ENCODE data around the gene AHRR.
"Not testable (repeated sequence)": the region's sequence is repeated elsewhere in the genome, so short reads cannot be mapped to it uniquely, and the experiment has no call there.

AHRR gene

GRCh38 chr5:369151-369868 lies 47.8 kb downstream of the AHRR start:
- Histone ChIP-seq H3K9ac (ENCODE audit: low read length) (no peak overlapping the region), H3K4ac (ENCODE audit: low read depth, low read length) (no peak overlapping the region), H3K9me3 (ENCODE audit: insufficient read depth, low read depth, low read length) (no peaks in the 10 kb centered on the region), H3K79me1 (ENCODE audit: low read length) (peaks cover 2% of the 10 kb centered on the region), H3K4me3 (ENCODE audit: low read depth, low read length) (no peak overlapping the region), H3K36me3 (ENCODE audit: control insufficient read depth in 1 of 2, insufficient read depth in 2 of 2, low read length in 2 of 2) (no peaks in the 10 kb centered on the region), H3K18ac (ENCODE audit: low read length) (no peak overlapping the region), H3K27me3 (ENCODE audit: insufficient read depth, low read length) (peaks cover 10% of the 10 kb centered on the region), H2AFZ (ENCODE audit: insufficient read depth, low read length, poor library complexity) (no peak overlapping the region), H3K4me2 (ENCODE audit: low read length) (no peak overlapping the region), H3K27ac (ENCODE audit: low read depth, low read length) (no peak overlapping the region), H3K4me1 (ENCODE audit: control insufficient read depth in 1 of 2, insufficient read depth in 2 of 2, low read length in 2 of 2) (peaks cover 2 to 5% of the 10 kb centered on the region in 2 experiments), H3K14ac (ENCODE audit: low read length) (no peak overlapping the region), H2BK12ac (ENCODE audit: low read length) (no peak overlapping the region), H2AK5ac (ENCODE audit: low read length) (no peak overlapping the region), H2BK5ac (ENCODE audit: low read depth, low read length, poor library complexity) (no peak overlapping the region), H3K23ac (ENCODE audit: low read length) (no peak overlapping the region), H4K12ac (ENCODE audit: low read depth, low read length) (no peak overlapping the region), H3K79me2 (ENCODE audit: control insufficient read depth, insufficient read depth, low read length, poor library complexity) (no peaks in the 10 kb centered on the region), H4K91ac (ENCODE audit: low read depth, low read length) (no peak overlapping the region), H4K8ac (ENCODE audit: low read depth, low read length) (no peak overlapping the region), H2BK120ac (ENCODE audit: insufficient read depth, low read length, poor library complexity) (no peak overlapping the region)
- no CpG with 5 or more reads among the region's 15 CpGs for WGBS (ENCODE audit: extremely low coverage, insufficient coverage, insufficient read length)
- no peak for DNase-seq

- not testable (repeated sequence) for H3K14ac ChIP-seq (ENCODE audit: low read length); H3K36me3 ChIP-seq (ENCODE audit: control insufficient read depth in 1 of 2, insufficient read depth in 2 of 2, low read length in 2 of 2); DNase-seq; H3K79me1 ChIP-seq (ENCODE audit: low read length); H3K4me1 ChIP-seq (ENCODE audit: control insufficient read depth in 1 of 2, insufficient read depth in 2 of 2, low read length in 2 of 2); H3K27ac ChIP-seq (ENCODE audit: low read depth, low read length); H3K4ac ChIP-seq (ENCODE audit: low read depth, low read length); H2BK5ac ChIP-seq (ENCODE audit: low read depth, low read length, poor library complexity); H4K91ac ChIP-seq (ENCODE audit: low read depth, low read length); H4K12ac ChIP-seq (ENCODE audit: low read depth, low read length); H2AK5ac ChIP-seq (ENCODE audit: low read length); H3K4me2 ChIP-seq (ENCODE audit: low read length); H3K23ac ChIP-seq (ENCODE audit: low read length); H2AFZ ChIP-seq (ENCODE audit: insufficient read depth, low read length, poor library complexity); H3K79me2 ChIP-seq (ENCODE audit: control insufficient read depth, insufficient read depth, low read length, poor library complexity); H2BK120ac ChIP-seq (ENCODE audit: insufficient read depth, low read length, poor library complexity); H3K9me3 ChIP-seq (ENCODE audit: insufficient read depth, low read depth, low read length); H3K18ac ChIP-seq (ENCODE audit: low read length); H3K4me3 ChIP-seq (ENCODE audit: low read depth, low read length); H2BK12ac ChIP-seq (ENCODE audit: low read length); H4K8ac ChIP-seq (ENCODE audit: low read depth, low read length); H3K9ac ChIP-seq (ENCODE audit: low read length)
- peaks cover 11% of the 10 kb centered on the region for H3K27me3 ChIP-seq (ENCODE audit: insufficient read depth, low read length)
- no CpG with 5 or more reads among the region's 21 CpGs for WGBS (ENCODE audit: extremely low coverage, insufficient coverage, insufficient read length)
Observed at GRCh38 chr5:369869-370236, 48.3 kb downstream of the AHRR start.

- no peaks in the 10 kb centered on the region for H3K36me3 ChIP-seq (ENCODE audit: control insufficient read depth in 1 of 2, insufficient read depth in 2 of 2, low read length in 2 of 2)
- no peak for DNase-seq
- H2AK5ac ChIP-seq (ENCODE audit: low read length): no peak overlapping the region
- no peak overlapping the region for H4K8ac ChIP-seq (ENCODE audit: low read depth, low read length)
- no peak overlapping the region for H2AFZ ChIP-seq (ENCODE audit: insufficient read depth, low read length, poor library complexity)
- H3K23ac ChIP-seq (ENCODE audit: low read length): no peak overlapping the region
- H3K4me3 ChIP-seq (ENCODE audit: low read depth, low read length): no peak overlapping the region
- no CpG with 5 or more reads among the region's 14 CpGs for WGBS (ENCODE audit: extremely low coverage, insufficient coverage, insufficient read length)
- H2BK5ac ChIP-seq (ENCODE audit: low read depth, low read length, poor library complexity): no peak overlapping the region
- no peak overlapping the region for H3K4ac ChIP-seq (ENCODE audit: low read depth, low read length)
- no peak overlapping the region for H3K18ac ChIP-seq (ENCODE audit: low read length)
- H3K14ac ChIP-seq (ENCODE audit: low read length): no peak overlapping the region
- no peak overlapping the region for H4K91ac ChIP-seq (ENCODE audit: low read depth, low read length)
- H3K4me2 ChIP-seq (ENCODE audit: low read length): no peak overlapping the region
- H2BK120ac ChIP-seq (ENCODE audit: insufficient read depth, low read length, poor library complexity): no peak overlapping the region
- H3K9me3 ChIP-seq (ENCODE audit: insufficient read depth, low read depth, low read length): no peaks in the 10 kb centered on the region
- no peak overlapping the region for H4K12ac ChIP-seq (ENCODE audit: low read depth, low read length)
- peaks cover 2% of the 10 kb centered on the region for H3K79me1 ChIP-seq (ENCODE audit: low read length)
- peaks cover 2 to 5% of the 10 kb centered on the region in 2 experiments for H3K4me1 ChIP-seq (ENCODE audit: control insufficient read depth in 1 of 2, insufficient read depth in 2 of 2, low read length in 2 of 2)
- peaks cover 11% of the 10 kb centered on the region for H3K27me3 ChIP-seq (ENCODE audit: insufficient read depth, low read length)
- H3K79me2 ChIP-seq (ENCODE audit: control insufficient read depth, insufficient read depth, low read length, poor library complexity): no peaks in the 10 kb centered on the region
- H3K27ac ChIP-seq (ENCODE audit: low read depth, low read length): no peak overlapping the region
- H3K9ac ChIP-seq (ENCODE audit: low read length): no peak overlapping the region
- H2BK12ac ChIP-seq (ENCODE audit: low read length): no peak overlapping the region
Observed at GRCh38 chr5:370311-370958, 48.9 kb downstream of the AHRR start.

- Histone ChIP-seq H2AFZ (ENCODE audit: insufficient read depth, low read length, poor library complexity) (no peak overlapping the region), H2BK5ac (ENCODE audit: low read depth, low read length, poor library complexity) (no peak overlapping the region), H4K8ac (ENCODE audit: low read depth, low read length) (no peak overlapping the region), H2BK12ac (ENCODE audit: low read length) (no peak overlapping the region), H3K27me3 (ENCODE audit: insufficient read depth, low read length) (peaks cover 11% of the 10 kb centered on the region), H3K9me3 (ENCODE audit: insufficient read depth, low read depth, low read length) (no peaks in the 10 kb centered on the region), H4K91ac (ENCODE audit: low read depth, low read length) (no peak overlapping the region), H3K4me1 (ENCODE audit: control insufficient read depth in 1 of 2, insufficient read depth in 2 of 2, low read length in 2 of 2) (peaks cover 7 to 9% of the 10 kb centered on the region in 2 experiments), H3K27ac (ENCODE audit: low read depth, low read length) (no peak overlapping the region), H3K79me2 (ENCODE audit: control insufficient read depth, insufficient read depth, low read length, poor library complexity) (no peaks in the 10 kb centered on the region), H3K9ac (ENCODE audit: low read length) (no peak overlapping the region), H4K12ac (ENCODE audit: low read depth, low read length) (no peak overlapping the region), H2BK120ac (ENCODE audit: insufficient read depth, low read length, poor library complexity) (no peak overlapping the region), H3K4ac (ENCODE audit: low read depth, low read length) (no peak overlapping the region), H2AK5ac (ENCODE audit: low read length) (no peak overlapping the region), H3K79me1 (ENCODE audit: low read length) (peaks cover 2% of the 10 kb centered on the region), H3K4me3 (ENCODE audit: low read depth, low read length) (no peak overlapping the region), H3K36me3 (ENCODE audit: control insufficient read depth in 1 of 2, insufficient read depth in 2 of 2, low read length in 2 of 2) (no peaks in the 10 kb centered on the region), H3K23ac (ENCODE audit: low read length) (no peak overlapping the region), H3K14ac (ENCODE audit: low read length) (no peak overlapping the region), H3K4me2 (ENCODE audit: low read length) (no peak overlapping the region), H3K18ac (ENCODE audit: low read length) (no peak overlapping the region)
- DNase-seq: no peak
- WGBS (ENCODE audit: extremely low coverage, insufficient coverage, insufficient read length): no CpG with 5 or more reads among the region's 19 CpGs
Observed at GRCh38 chr5:370959-371810, 49.7 kb downstream of the AHRR start.
